ENCODE measurements around the gene MRPL49. TPM values are rescaled to one million over a fixed set of nuclear protein-coding genes. Genes with fewer than 3 reads are reported as not detected.
A peak's percentile ranks its signal among the peaks of the same experiment; 100 is the strongest.

MRPL49 gene
- total and polyA plus RNA-seq, 2 donors (not counting 1 experiment from before 2014, with no cell fraction given), result 39.6 to 48.5 TPM

DNA sequence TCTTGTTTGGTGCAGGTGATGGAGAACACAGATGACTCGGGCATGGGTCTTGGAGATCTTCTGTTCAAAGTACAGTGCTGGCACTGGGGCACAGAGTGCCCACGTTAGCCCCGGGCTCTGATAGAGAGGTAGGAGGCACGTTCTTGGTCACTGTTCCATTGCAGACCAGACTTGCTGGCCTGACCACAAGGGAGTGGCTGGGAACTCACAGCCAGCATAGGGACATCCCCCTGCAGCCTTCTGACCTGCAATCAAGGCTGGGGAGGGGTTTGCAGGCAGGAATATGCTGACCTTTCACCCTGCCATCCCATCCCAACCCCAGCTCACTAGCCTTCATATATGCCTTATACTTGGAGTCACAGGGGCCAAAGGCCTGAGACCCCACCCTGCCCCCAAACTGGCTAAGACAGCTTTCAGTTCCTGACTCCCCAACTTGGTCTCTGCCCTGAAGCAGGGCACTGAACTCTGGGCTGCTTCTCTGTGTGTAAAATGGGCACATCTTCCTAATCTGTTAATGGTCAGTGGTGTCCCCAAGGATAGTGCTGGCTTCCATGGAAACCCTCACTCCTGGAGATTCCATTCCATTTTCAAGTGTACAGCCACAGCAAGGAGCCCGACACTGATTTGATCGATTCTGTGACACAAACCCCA lies 4.6 kb downstream of the MRPL49 start:
- Histone ChIP-seq H3K36me3 (replicated peaks in 1 of 2; ENCODE audit: control extremely low read depth in 1 of 2, control insufficient read depth in 1 of 2, extremely low read depth in 1 of 2, insufficient read depth in 2 of 2, low read length in 1 of 2) (peaks cover 3 to 77% of the 10 kb centered on the region in 2 experiments), H4K20me1 (ENCODE audit: control insufficient read depth, insufficient read depth, low read length, poor library complexity, severe bottlenecking) (peaks cover 70% of the 10 kb centered on the region), H3K9me3 (ENCODE audit: control extremely low read depth in 1 of 3, control insufficient read depth in 2 of 3, insufficient read depth in 1 of 3, low read length in 2 of 3) (no peaks in the 10 kb centered on the region), H3K9ac (ENCODE audit: low read length) (no peak overlapping the region), H2AFZ (ENCODE audit: insufficient read depth, low read depth, low read length, poor library complexity, severe bottlenecking) (no peak overlapping the region), H3K27me3 (replicated peaks in 1 of 4; ENCODE audit: control extremely low read depth in 1 of 4, control insufficient read depth in 3 of 4, insufficient read depth in 4 of 4, low read length in 3 of 4) (no peaks in the 10 kb centered on the region), H3K27ac (ENCODE audit: low read length in 2 of 2) (peak overlapping the region in 1 of 2 donors; percentile 7), H3K4me3 (ENCODE audit: control extremely low read depth in 1 of 5, extremely low read depth in 1 of 5, insufficient read depth in 1 of 5, low read depth in 2 of 5, low read length in 4 of 5) (no peak overlapping the region), H3K4me2 (replicated peaks; ENCODE audit: low read depth, low read length, poor library complexity, severe bottlenecking) (no peak overlapping the region), H3K79me2 (ENCODE audit: control insufficient read depth, insufficient read depth, low read length) (peaks cover 77% of the 10 kb centered on the region), H3K4me1 (ENCODE audit: control insufficient read depth in 2 of 2, insufficient read depth in 2 of 2, low read length in 2 of 2) (peaks cover 34 to 53% of the 10 kb centered on the region in 2 donors)
- no peak overlapping the region for H3K4me3 Mint-ChIP-seq
- no peak for TF ChIP-seq EZH2 (IDR thresholded peaks at IDR 0.05; ENCODE audit: borderline replicate concordance, insufficient read depth, low read depth, low read length, poor library complexity, severe bottlenecking)
- TF ChIP-seq, protein P1, sequence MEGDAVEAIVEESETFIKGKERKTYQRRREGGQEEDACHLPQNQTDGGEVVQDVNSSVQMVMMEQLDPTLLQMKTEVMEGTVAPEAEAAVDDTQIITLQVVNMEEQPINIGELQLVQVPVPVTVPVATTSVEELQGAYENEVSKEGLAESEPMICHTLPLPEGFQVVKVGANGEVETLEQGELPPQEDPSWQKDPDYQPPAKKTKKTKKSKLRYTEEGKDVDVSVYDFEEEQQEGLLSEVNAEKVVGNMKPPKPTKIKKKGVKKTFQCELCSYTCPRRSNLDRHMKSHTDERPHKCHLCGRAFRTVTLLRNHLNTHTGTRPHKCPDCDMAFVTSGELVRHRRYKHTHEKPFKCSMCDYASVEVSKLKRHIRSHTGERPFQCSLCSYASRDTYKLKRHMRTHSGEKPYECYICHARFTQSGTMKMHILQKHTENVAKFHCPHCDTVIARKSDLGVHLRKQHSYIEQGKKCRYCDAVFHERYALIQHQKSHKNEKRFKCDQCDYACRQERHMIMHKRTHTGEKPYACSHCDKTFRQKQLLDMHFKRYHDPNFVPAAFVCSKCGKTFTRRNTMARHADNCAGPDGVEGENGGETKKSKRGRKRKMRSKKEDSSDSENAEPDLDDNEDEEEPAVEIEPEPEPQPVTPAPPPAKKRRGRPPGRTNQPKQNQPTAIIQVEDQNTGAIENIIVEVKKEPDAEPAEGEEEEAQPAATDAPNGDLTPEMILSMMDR (IDR thresholded peaks at IDR 0.05), result no peak
- POLR2A ChIA-PET, result interaction anchor here (0.5 kb wide), 1 partner anchor 19 kb away, joined by 3 read pairs; no protein-coding TSS in a partner anchor
- no peak for ATAC-seq (ENCODE audit: low read depth)
- no peaks in the 10 kb centered on the region for H3K9me3 Mint-ChIP-seq (ENCODE audit: insufficient read depth)
- CTCF ChIA-PET, result interaction anchor here (4.4 kb wide), 1 partner anchor 15 kb away, joined by 20 read pairs; the partner anchor contains the start of gene TM7SF2
- WGBS (ENCODE audit: insufficient coverage), result 74% methylated on average over 4 of the region's 6 CpGs
- intact Hi-C loops (cut with micrococcal nuclease), result no loop called here
- H3K27me3 Mint-ChIP-seq, result no peaks in the 10 kb centered on the region
- peak; percentile 8 for DNase-seq
- peaks cover 47% of the 10 kb centered on the region for H3K4me1 Mint-ChIP-seq
- H3K27ac Mint-ChIP-seq, result peak overlapping the region; percentile 15

Data from B cell (primary cell).